HCEC 1CT (cell line): ENCODE data around the gene AKAP6.

Source experiments
- DNase-seq: peaks from one replicate; pipeline ENCODE4 v3.0.0-alpha.2; 2017

The AKAP6 gene

GRCh38 chr14:32682214-32682613 is 353.1 kb downstream of the AKAP6 start:
- no peak for DNase-seq

GRCh38 chr14:32683679-32684078 is 354.6 kb downstream of the AKAP6 start:
- no peak for DNase-seq

GRCh38 chr14:32688941-32689340 is 359.8 kb downstream of the AKAP6 start:
- no peak for DNase-seq

GRCh38 chr14:32692441-32692840 is 363.3 kb downstream of the AKAP6 start:
- DNase-seq = no peak

GRCh38 chr14:32693114-32693513 is 364.0 kb downstream of the AKAP6 start:
- peak; percentile 40 for DNase-seq

GRCh38 chr14:32694795-32695449 is 365.8 kb downstream of the AKAP6 start:
- DNase-seq = no peak

GRCh38 chr14:32696325-32697091 is 367.4 kb downstream of the AKAP6 start:
- DNase-seq = no peak

- no peak for DNase-seq
These were observed 368.0 kb downstream of the AKAP6 start for GRCh38 chr14:32697114-32697513.

GRCh38 chr14:32697704-32698103 is 368.6 kb downstream of the AKAP6 start:
- DNase-seq = peak; percentile 65

GRCh38 chr14:32698831-32699230 is 369.7 kb downstream of the AKAP6 start:
- DNase-seq = peak; percentile 55

- DNase-seq = no peak
These were observed 372.4 kb downstream of the AKAP6 start for GRCh38 chr14:32701475-32701874.

GRCh38 chr14:32702088-32702487 is 373.0 kb downstream of the AKAP6 start:
- no peak for DNase-seq

- DNase-seq = no peak
These were observed 373.5 kb downstream of the AKAP6 start for GRCh38 chr14:32702562-32702961.

GRCh38 chr14:32703183-32703621 is 374.1 kb downstream of the AKAP6 start:
- DNase-seq = no peak

GRCh38 chr14:32706721-32707519 is 377.8 kb downstream of the AKAP6 start:
- no peak for DNase-seq

- no peak for DNase-seq
These were observed 378.8 kb downstream of the AKAP6 start for GRCh38 chr14:32707742-32708500.

GRCh38 chr14:32709027-32709426 is 379.9 kb downstream of the AKAP6 start:
- DNase-seq = peak; percentile 91

GRCh38 chr14:32710231-32710671 is 381.2 kb downstream of the AKAP6 start:
- peak; percentile 56 for DNase-seq

GRCh38 chr14:32710731-32711680 is 381.9 kb downstream of the AKAP6 start:
- peak; percentile 76 for DNase-seq

- DNase-seq = no peak
These were observed 384.8 kb downstream of the AKAP6 start for GRCh38 chr14:32713856-32714255.

- DNase-seq = no peak
These were observed 390.5 kb downstream of the AKAP6 start for GRCh38 chr14:32719601-32720000.

GRCh38 chr14:32720927-32721326 is 391.8 kb downstream of the AKAP6 start:
- peak; percentile 43 for DNase-seq
